ENCODE measurements around the gene ACTR6. TPM values are rescaled to one million over a fixed set of nuclear protein-coding genes. Genes with fewer than 3 reads are reported as not detected.
"Not testable (repeated sequence)": the region's sequence is repeated elsewhere in the genome, so short reads cannot be mapped to it uniquely, and the experiment has no call there.

Gene ACTR6
- 25.0 TPM for total RNA-seq

DNA sequence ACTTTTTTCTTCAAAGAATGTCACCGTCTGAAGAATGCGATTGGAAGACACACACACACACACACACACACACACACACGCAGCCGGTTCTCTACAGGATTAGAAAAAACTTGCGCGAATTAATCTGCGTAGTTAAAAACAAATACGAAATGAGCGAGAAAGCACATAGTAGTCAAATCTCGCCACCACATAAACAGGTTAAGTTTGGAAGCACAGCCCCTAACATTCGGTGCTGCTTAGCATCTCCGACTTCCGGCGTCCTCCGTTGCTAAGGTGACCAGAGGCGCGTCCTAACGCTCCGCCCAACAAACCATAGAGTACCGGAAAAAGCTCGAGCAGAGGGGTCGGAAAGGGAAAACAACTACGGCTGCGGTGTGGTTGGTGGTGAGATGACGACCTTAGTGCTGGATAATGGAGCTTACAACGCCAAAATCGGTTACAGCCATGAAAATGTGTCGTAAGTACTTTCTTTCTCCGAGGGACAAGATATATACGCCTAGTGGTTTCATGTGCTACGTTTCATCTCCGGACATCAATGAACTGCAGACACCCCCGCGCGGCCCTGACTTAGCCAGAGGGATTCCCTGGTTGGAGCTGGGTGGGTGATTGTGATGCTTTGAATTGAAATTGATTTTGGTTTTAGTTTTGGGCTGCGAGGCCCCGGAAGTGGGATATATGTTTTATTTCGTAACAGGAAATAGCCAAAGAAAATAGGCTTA is at the start of gene ACTR6:
Gene ACTR6 (plus strand): TSS at position 353 of the 719 bp plus-strand sequence. CDS start 37 bp downstream, at position 390.
- DNase-seq, result peak; percentile 97

DNA sequence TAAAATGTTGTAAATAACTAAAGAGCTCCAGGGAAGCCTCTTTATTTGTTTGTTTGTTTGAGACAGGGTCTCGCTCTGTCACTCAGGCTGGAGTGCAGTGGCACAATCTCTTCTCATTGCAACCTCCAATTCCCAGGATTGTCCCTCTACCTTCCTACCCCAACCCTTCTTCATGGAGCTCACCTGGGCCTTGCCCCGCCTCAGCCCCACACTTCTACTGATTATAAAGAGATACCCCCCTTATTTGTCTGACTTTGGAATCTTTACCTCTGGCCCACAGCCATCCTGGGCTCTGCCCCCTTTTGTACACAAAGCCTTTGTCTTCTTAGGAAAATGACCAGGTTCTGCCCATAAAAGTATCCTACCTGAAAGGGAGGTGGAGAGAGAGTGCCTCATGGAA is 48.8 kb upstream of the ACTR6 start:
- no peak for DNase-seq

DNA sequence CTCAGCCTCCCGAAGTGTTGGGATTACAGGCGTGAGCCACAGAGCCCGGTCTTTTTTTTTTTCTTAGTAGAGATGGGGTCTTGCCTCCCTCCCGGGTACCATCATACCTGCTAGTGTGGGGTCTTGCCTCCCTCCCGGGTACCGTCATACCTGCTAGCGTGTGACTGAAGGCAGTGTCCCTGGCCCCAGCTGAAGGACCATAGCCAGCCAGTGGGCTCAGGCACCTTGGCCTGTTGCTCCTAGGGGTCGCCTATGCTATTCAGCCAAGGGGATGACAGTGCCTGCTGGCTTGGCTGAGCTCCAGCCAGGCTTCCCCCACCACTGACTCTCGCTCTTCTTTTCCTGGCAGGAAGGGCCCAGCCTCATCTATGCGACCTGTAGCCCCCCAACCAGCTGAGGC is 47.5 kb upstream of the ACTR6 start:
- DNase-seq, result no peak

DNA sequence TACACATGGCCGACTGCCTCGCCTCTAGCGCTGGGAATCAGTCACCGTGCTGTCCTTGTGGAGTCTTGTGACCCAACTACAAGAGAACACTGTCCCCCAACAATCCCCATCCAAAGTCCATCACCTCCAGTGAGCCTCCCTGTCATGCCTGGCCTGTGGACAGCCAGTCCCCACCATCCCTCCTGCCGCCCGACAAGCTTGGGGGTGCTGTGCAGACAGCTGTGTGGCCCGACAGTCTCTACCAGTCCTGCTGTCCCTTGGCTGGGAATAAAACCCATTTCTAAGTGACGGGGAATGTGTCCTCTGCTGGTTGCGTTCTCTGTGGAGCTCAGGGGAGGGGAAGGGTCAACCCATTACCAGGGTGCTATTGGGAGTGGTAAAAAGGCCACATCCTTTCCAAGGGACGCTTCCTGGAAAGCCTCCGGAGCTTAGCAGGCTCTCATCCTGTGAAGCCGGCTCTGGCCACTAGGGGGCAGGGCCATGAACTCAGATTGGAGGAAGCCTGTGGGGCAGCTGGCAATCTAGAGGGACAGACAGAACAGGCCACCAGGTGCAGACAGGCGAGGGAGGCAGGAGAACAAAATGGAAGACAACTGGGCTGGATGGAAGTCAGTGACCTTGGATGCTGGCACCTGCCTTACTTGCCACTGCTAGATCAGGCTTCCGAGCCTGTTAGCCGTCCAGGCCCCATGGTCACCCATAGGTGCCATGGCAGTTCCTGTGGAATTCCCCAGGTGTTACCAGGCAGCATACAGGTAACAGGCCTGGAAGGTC is 46.0 kb upstream of the ACTR6 start:
- DNase-seq, result no peak

DNA sequence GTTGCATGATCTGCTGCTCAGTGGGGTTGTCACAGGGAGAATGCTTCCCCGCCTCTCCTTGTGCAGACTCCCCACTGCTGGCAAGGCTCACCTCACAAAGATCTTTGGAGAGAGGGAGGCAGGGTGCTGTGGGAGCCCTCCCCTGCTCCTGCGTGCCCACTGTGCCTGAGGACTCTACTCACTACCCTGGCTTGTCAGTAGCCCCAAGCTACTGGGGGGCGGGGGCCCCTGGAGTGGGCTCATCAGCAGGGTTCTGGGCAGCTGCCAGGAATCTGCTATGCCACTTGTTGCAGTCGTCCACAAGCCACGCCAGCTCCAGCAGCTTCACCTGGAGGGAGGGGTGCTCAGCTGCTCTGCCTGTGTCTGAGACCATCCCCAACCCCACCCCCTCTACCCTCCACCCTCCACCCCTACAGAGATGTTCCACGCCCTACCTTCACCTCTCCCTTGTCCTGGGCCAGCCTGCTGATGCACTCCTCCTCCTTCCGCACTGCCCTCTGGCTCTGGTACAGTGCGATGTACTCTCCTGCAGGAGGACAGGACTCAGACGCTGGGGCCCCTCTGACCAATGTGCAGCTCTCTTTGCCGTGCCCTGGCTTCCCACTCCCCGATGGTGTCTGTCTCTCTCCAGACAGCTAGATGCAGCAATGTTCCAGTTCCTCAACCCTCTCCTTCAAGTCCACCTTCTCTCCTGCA is 43.7 kb upstream of the ACTR6 start:
- DNase-seq, result no peak

DNA sequence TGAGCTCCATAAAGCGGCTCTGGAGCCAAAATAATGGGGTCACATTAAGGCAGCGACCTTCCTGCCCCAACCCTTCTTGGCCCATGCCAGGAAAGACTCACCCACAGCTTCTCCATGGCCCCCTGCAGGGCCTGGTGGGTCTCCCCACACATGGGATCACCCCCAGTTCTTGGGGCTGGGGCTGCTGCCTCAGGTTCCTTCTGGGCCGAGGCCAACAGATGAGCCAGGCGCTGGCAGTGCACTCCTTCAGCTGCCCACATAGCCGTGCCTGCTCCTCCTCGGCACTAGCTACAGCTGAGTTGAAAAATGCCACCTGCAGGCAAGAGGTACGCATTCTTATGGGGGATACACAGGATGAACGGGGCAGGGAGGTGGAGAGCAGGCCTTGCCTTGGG is 43.2 kb upstream of the ACTR6 start:
- DNase-seq, result no peak

DNA sequence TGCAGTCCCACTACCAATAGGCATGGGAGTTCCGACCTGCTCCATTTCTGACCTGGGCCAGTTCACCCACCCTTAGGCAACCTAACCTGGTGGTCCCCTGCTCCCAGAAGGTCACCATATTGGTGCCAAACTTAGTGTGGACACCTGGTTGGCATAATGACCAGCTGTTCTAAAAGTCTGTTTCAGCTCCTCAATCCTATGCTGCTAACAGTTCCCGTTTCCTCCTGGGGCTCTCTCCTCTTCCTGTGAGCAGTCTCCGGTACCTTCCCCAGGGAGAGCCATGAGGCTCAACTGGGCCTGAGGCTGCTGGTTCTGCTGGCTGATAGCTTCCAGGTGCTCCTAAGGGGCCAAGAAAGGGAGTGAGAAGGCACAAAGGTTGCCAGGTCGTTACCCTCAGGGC is 42.1 kb upstream of the ACTR6 start:
- DNase-seq, result no peak

DNA sequence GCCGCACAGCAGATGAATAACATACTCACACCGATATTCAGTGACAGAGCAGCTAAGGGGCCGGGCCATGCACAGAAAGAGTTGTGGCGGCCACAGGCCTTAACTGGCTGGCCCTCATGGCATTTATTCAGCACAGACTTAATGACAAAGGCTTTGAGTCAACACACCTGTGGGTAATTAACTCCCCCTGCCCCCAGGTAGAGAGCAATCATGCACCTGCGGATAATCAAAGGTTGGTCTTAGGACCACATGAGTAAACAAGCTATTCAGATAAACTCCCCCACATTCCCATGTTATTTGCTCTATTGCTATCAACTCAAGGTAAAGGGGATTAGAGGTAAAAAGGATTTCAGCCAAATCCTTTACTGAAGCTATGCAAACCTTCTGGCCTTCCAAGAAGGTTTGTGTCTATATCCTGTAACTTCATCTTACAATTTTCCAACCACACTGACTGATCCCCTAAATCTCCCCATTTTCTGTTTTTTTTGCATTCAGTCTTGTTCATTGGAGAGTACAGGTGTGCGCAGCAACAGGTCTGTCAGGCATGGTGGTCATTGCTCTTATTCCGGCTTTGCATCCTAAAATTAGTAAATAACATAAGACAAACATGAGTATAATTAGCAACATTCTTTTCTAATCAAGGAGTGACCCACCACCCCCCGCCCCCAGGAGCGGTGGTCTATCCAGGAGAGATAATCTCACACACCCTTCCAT is 41.1 kb upstream of the ACTR6 start:
- no peak for DNase-seq

DNA sequence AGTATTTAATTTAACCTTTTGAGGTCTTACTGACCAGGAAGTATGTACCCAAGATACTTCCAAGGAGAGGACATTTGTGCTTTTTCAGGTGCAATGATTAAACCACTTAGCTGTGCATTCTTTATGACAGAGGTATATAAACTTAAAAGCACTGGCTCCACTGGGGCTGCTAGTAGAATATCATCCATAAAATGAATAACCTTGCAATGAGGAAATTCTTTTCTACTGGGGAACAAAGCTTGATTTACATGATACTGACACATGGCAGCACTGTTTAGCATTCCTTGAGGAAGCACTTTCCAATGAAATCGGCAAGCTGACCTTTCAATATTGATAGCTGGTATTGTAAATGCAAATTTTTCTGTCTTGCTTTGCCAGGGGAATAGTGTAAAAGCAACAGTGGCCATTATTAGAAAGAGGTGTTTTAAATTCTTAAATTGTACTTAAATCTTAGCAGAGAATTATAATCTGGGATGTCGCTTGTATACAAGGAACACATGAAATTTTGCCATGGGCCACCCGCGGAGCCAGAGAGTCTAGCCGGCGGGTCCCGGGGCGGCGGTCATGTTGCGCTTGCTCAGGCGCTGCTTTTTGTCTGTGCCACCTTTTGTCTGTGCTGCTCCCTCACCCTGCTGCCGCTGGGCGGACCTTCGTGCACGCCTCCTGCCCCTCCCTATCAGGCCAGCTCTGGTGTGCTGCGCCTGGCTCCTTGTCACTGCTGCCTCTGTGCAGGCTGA is 37.0 kb upstream of the ACTR6 start:
- no peak for DNase-seq

DNA sequence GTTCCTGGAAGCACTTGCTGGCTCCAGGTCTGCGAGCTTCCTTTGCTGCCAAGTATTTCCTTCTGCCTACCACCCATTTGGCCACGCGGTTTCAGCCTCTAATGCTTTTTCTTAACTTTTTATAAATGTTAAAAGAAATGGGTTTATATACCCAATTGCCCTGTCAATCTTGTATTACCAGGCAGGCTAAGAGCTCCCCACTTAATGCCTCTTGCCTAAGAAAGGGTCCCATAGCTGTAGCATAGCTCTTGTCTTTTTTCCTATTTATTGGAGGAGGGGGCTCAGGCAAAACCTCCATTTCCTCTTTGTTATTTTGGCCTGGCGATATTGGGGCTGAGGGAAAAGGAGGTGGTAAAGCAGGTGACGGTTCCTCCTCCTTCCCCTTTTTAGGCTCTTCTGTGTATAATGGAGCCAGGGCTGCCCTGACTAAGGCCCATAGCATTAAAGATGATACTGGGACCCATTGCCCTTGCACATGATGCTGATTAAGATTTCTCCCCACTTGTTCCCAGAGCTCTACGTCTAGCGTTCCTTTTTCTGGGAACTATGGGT is 36.4 kb upstream of the ACTR6 start:
- no peak for DNase-seq

DNA sequence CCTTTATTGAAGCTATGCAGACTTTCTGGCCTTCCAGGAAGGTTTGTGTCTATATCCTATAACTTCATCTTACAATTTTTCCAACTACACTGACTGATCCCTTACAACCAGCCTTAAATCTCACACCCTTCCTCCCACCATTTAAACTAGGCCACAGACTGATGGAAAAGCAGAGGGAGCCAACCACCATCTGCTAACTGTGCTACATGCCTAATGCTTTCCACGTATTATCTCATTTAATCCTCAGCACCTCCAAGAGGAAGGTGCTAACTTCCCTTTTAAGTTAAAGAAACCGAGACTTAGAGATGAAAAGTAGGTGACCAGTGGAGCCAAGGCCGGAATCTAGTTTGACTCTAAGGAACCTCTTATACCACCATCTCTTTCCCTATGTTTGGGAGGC is 35.3 kb upstream of the ACTR6 start:
- DNase-seq, result no peak

DNA sequence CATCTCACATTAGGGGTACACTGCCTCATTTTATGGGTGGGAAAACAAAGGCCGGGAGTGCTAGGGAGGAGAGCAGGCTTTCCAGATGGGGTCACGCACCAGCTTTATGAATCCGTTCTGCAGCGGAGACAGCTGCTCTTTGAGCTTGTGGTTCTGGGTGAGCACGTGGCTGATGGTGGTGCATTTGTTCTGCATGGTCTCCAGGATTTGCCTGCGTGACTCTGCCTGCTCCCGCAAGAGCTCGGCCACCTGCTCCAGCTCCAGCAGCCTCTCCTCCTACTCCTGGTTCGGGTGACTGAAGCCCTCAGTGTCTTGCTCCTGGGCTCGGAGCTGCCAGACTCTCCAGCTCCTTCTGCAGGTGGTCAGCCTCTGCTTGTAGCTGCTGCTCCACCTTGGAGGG is 34.4 kb upstream of the ACTR6 start:
- DNase-seq, result no peak

DNA sequence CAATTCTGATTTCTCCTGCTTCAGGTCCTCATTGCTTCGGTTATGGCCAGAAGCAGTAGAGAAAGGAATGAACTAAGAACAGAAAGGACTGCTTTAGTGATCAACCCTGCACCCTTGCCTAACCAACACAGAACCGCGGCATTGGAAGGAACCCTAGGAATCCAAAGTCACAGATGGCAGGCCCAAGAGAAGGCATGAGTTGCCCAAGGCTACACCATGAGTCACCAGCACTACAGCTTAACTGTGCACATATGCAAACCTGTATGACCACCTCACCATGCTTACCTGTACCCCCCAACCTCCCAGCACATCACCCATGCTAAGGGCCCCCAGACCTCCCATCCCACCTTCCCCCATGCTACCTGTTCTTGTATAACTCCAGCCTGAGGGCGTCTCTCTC is 32.1 kb upstream of the ACTR6 start:
- DNase-seq, result no peak

DNA sequence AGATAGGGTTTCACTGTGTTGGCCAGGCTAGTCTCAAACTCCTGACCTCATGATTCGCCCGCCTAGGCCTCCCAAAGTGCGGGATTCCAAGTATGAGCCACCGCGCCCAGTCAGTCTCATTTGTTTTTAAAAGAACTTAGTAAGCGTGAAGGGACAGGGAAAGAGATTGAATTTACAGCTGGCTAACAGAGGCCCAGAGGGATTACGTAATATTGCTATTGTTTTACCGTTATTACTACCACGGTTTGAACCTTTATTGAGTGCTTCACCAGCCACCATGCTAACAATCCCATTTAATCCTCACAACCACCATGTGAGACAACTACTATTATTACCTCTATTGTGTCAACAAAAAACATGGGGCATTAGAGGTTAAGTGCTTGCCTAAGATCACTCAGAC is 31.3 kb upstream of the ACTR6 start:
- DNase-seq, result no peak

DNA sequence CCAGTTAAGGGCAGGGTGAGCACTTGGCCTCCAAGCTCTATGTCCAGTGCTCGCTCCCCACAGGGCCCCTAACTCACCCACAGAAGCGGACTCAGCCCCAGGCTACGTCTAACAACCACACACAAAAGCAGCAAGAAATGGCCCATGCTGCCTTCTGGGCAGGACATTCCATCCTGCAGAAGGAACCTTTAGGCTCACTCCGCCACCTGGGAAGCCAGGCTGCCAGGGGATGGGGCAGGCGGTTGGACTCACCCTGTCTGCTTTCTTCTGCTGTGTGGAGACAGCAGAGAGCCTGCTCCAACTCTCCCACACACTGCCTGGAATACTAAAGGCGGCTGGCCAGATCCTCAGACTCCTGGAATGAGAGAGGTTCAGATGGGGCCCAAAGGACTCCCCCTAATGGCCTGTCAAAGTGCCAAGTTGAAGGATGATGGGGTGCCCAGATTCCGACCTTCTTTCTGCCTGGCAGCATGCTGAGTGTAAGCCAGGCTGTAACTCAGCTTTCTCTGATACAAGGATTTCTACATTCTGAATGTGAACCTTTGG is 30.2 kb upstream of the ACTR6 start:
- DNase-seq, result no peak

DNA sequence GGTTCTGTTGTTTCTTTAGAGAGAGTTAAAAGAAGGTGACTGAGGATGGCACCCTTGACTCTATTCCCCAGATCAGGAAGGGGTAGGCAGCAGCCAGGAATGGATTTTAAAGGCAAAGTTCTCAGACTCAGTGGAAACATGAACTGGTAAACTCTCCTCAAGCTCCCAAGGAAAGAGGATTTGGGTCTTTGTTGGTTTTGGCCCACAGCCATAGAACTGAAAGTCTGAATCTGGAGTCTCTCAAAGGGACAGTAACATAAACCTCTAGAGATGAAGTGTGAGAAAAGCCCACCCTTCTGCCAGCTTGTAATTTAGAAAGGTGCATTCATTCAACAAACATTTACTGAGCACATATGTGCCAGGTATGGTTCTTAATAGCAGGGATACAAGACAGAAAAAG is 29.4 kb upstream of the ACTR6 start:
- no peak for DNase-seq

DNA sequence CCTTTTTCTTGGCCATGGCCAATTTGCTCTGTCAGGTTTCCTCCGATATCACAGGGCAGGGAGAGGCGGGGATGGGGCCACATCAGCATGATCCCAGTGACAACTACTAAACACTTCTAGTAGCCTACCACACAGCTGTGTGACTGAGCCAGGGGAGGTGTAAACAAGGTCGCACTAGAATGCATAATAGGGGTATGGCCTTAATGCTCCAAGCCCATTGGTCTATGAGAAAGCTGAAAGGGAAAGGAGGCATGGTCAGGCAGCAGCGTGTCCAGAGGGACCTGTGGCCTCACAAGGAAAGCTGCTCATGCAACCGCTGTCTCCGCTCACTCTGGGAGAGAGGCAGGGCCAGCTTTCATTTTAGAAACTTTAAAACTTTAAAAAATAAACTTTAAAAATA is 27.5 kb upstream of the ACTR6 start:
- no peak for DNase-seq

DNA sequence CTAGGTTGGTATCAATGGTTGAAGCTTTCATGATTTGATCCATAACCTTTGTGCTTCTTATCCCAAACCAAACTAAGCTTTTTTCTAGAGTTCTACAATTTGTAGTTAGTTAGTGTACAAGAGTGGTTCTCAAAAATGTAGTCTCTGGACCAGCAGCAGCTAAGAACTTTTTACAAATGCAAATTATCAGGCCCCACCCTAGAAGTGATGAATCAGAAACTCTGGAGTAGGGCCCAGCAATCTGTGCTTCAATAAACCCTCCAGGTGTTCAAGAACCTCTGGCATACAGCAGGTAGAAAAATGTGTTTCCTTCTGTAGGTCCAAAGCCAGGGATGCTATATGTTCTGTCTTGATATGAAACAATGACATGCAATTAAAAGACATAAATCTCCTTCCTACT is 26.1 kb upstream of the ACTR6 start:
- DNase-seq, result no peak

DNA sequence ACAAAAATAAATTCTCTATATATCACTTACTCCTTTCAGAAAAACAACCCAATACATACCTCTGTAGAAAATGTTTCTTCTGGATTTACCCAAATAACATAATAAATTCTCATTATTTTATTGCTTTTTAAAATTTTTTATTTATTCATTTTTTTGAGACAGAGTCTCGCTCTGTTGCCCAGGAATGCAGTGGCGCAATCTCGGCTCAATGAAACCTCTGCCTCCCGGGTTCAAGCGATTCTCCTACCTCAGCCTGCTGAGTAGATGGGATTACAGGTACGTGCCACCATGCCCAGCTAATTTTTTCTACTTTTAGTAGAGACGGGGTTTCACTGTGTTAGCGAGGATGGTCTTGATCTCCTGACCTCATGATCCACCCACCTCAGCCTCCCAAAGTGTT is 24.1 kb upstream of the ACTR6 start:
- not testable (repeated sequence) for DNase-seq

DNA sequence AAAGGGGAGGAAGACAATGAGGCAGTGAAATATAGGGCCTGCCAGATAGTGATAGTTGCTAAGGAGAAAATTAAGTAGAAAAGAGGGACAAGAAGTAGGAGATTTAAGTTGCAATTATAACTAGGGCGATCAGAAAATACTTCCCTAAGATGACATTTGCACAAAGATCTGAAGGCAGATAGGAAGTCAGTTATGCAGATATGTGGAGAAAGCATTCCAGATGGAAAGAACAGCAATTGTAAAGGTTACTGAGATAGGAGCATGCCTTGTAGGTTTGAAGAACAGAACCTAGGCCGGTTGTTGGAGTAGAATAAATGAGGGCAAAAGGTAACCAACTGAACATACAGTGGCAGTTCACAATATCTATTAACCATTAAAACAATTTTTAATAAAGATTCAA is 21.4 kb upstream of the ACTR6 start:
- DNase-seq, result no peak

DNA sequence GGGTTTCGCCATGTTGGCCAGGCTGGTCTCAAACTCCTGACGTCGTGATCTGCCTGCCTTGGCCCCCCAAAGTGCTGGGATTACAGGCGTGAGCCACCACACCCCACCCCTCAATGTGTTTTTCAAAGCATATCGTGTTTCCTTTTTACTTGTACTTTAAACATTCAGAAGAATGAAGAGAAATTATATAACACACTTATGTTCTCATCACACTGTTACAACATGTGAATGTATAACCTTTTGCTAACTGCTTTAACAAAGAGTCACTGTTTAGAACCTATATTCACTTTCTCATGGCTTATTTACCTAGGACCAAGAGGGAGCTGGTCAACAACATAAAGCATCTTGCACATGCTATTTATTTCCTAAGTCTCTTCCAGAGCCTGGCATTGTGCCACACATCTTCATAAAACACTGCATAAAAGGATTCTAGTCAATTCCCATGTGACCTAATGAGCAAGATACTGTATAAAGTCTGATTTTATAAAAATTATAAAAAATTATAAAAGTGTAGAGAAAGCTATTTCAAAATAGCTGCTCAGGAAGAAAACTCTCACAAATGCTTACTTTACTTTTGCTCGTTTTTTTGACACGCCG is 16.0 kb upstream of the ACTR6 start:
- DNase-seq, result no peak
